ENCODE data around the gene TAGLN. TPM values are rescaled to one million over a fixed set of nuclear protein-coding genes. Genes with fewer than 3 reads are reported as not detected.
A peak's percentile ranks its signal among the peaks of the same experiment; 100 is the strongest.

TAGLN gene
- total RNA-seq, 1 experiment from 2014 or later = 71.5 TPM

- H3K27ac Mint-ChIP-seq = peak overlapping the region; percentile 87
- no peak overlapping the region for H3K4me3 Mint-ChIP-seq
Measured at GRCh38 chr11:117172724-117173421, 26.3 kb upstream of the TAGLN start.

GRCh38 chr11:117175104-117175503 is 24.1 kb upstream of the TAGLN start:
- Mint-ChIP-seq H3K9me3 (no peaks in the 10 kb centered on the region), H3K36me3 (peaks cover 10% of the 10 kb centered on the region; the same call in 1 of the 2 replicates), H3K27me3 (ENCODE audit: low read depth) (no peaks in the 10 kb centered on the region), H3K4me3 (no peak overlapping the region), H3K4me1 (peaks cover 34% of the 10 kb centered on the region), H3K27ac (peak overlapping the region; percentile 60)
- no peak for ATAC-seq
- DNase-seq (ENCODE audit: low spot score) = no peak
- TF ChIP-seq CBFB (CRISPR knock-in tag; IDR thresholded peaks at IDR 0.05; ENCODE audit: low read depth) (no peak), ZNF396 (CRISPR knock-in tag; IDR thresholded peaks at IDR 0.05; ENCODE audit: borderline replicate concordance) (no peak), FOXK1 (CRISPR knock-in tag; IDR thresholded peaks at IDR 0.05) (no peak), TP53 (CRISPR knock-in tag; IDR thresholded peaks at IDR 0.05) (no peak), NR2C2 (CRISPR knock-in tag; IDR thresholded peaks at IDR 0.05) (no peak), SP1 (CRISPR knock-in tag; conservative IDR thresholded peaks at IDR 0.05) (no peak), TEAD1 (CRISPR knock-in tag; IDR thresholded peaks at IDR 0.05) (no peak), OVOL2 (CRISPR knock-in tag; IDR thresholded peaks at IDR 0.05; ENCODE audit: borderline replicate concordance) (no peak), SMAD4 (CRISPR knock-in tag; IDR thresholded peaks at IDR 0.05) (no peak), SMAD3 (CRISPR knock-in tag; IDR thresholded peaks at IDR 0.05; ENCODE audit: borderline replicate concordance) (no peak), HMGXB4 (CRISPR knock-in tag; IDR thresholded peaks at IDR 0.05) (no peak), TEAD4 (CRISPR knock-in tag; IDR thresholded peaks at IDR 0.05) (no peak), TCF7 (CRISPR knock-in tag; IDR thresholded peaks at IDR 0.05; ENCODE audit: low read depth) (no peak)
- TF ChIP-seq, protein P1, sequence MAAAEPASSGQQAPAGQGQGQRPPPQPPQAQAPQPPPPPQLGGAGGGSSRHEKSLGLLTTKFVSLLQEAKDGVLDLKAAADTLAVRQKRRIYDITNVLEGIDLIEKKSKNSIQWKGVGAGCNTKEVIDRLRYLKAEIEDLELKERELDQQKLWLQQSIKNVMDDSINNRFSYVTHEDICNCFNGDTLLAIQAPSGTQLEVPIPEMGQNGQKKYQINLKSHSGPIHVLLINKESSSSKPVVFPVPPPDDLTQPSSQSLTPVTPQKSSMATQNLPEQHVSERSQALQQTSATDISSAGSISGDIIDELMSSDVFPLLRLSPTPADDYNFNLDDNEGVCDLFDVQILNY (CRISPR knock-in tag; IDR thresholded peaks at IDR 0.05) = no peak
- TF ChIP-seq, protein P2, sequence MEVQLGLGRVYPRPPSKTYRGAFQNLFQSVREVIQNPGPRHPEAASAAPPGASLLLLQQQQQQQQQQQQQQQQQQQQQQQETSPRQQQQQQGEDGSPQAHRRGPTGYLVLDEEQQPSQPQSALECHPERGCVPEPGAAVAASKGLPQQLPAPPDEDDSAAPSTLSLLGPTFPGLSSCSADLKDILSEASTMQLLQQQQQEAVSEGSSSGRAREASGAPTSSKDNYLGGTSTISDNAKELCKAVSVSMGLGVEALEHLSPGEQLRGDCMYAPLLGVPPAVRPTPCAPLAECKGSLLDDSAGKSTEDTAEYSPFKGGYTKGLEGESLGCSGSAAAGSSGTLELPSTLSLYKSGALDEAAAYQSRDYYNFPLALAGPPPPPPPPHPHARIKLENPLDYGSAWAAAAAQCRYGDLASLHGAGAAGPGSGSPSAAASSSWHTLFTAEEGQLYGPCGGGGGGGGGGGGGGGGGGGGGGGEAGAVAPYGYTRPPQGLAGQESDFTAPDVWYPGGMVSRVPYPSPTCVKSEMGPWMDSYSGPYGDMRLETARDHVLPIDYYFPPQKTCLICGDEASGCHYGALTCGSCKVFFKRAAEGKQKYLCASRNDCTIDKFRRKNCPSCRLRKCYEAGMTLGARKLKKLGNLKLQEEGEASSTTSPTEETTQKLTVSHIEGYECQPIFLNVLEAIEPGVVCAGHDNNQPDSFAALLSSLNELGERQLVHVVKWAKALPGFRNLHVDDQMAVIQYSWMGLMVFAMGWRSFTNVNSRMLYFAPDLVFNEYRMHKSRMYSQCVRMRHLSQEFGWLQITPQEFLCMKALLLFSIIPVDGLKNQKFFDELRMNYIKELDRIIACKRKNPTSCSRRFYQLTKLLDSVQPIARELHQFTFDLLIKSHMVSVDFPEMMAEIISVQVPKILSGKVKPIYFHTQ (CRISPR knock-in tag; IDR thresholded peaks at IDR 0.05) = no peak
- ChIA-PET POLR2A (no interaction called here), CTCF (interaction anchor here (0.8 kb wide), 2 partner anchors 52 to 339 kb away, joined by 3 to 4 read pairs; no protein-coding TSS in a partner anchor)

More at GRCh38 chr11:117172724-117173421, 26.3 kb upstream of the TAGLN start:
- H3K36me3 Mint-ChIP-seq = peaks cover 19% of the 10 kb centered on the region
- no peak for ATAC-seq
- H3K27me3 Mint-ChIP-seq (ENCODE audit: low read depth) = no peaks in the 10 kb centered on the region
- no peak for DNase-seq (ENCODE audit: low spot score)
- H3K4me1 Mint-ChIP-seq = peaks cover 21% of the 10 kb centered on the region
- ChIA-PET POLR2A (interaction anchor here (0.6 to 1.2 kb wide), 3 partner anchors 28 to 29 kb away, joined by 3 to 5 read pairs (median 4); partner anchors contain the start of gene PAFAH1B2), CTCF (interaction anchor here (1.0 to 2.3 kb wide), 3 partner anchors 9 to 337 kb away, joined by 3 to 15 read pairs (median 4); no protein-coding TSS in a partner anchor)
- no peaks in the 10 kb centered on the region for H3K9me3 Mint-ChIP-seq
- no peak for TF ChIP-seq ZBTB21 (CRISPR knock-in tag; IDR thresholded peaks at IDR 0.05; ENCODE audit: borderline replicate concordance)
- no peak for TF ChIP-seq OVOL2 (CRISPR knock-in tag; IDR thresholded peaks at IDR 0.05; ENCODE audit: borderline replicate concordance)
- TF ChIP-seq, protein P1 (CRISPR knock-in tag; IDR thresholded peaks at IDR 0.05) = no peak
- TF ChIP-seq RORB (CRISPR knock-in tag; IDR thresholded peaks at IDR 0.05) = no peak
- no peak for TF ChIP-seq CREM (CRISPR knock-in tag; IDR thresholded peaks at IDR 0.05)
- no peak for TF ChIP-seq JUN (CRISPR knock-in tag; IDR thresholded peaks at IDR 0.05)
- TF ChIP-seq, protein P3, sequence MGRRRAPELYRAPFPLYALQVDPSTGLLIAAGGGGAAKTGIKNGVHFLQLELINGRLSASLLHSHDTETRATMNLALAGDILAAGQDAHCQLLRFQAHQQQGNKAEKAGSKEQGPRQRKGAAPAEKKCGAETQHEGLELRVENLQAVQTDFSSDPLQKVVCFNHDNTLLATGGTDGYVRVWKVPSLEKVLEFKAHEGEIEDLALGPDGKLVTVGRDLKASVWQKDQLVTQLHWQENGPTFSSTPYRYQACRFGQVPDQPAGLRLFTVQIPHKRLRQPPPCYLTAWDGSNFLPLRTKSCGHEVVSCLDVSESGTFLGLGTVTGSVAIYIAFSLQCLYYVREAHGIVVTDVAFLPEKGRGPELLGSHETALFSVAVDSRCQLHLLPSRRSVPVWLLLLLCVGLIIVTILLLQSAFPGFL (CRISPR knock-in tag; IDR thresholded peaks at IDR 0.05; ENCODE audit: borderline replicate concordance) = no peak
- TF ChIP-seq TCF7 (CRISPR knock-in tag; IDR thresholded peaks at IDR 0.05; ENCODE audit: low read depth) = no peak
- no peak for TF ChIP-seq ZNF396 (CRISPR knock-in tag; IDR thresholded peaks at IDR 0.05; ENCODE audit: borderline replicate concordance)
- TF ChIP-seq NR2C2 (CRISPR knock-in tag; IDR thresholded peaks at IDR 0.05) = no peak
- TF ChIP-seq RELA (CRISPR knock-in tag; IDR thresholded peaks at IDR 0.05; ENCODE audit: borderline replicate concordance) = no peak
- no peak for TF ChIP-seq TP53 (CRISPR knock-in tag; IDR thresholded peaks at IDR 0.05)
- TF ChIP-seq ESRRA (CRISPR knock-in tag; IDR thresholded peaks at IDR 0.05; ENCODE audit: borderline replicate concordance) = no peak
- TF ChIP-seq ELF4 (CRISPR knock-in tag; IDR thresholded peaks at IDR 0.05; ENCODE audit: low read depth) = no peak
- TF ChIP-seq GRHL2 (CRISPR knock-in tag; IDR thresholded peaks at IDR 0.05; ENCODE audit: insufficient replicate concordance, severe bottlenecking) = no peak
- no peak for TF ChIP-seq USF1 (CRISPR knock-in tag; IDR thresholded peaks at IDR 0.05)
- TF ChIP-seq CBFB (CRISPR knock-in tag; IDR thresholded peaks at IDR 0.05; ENCODE audit: low read depth) = no peak
- TF ChIP-seq FOXK1 (CRISPR knock-in tag; IDR thresholded peaks at IDR 0.05) = no peak
- TF ChIP-seq ZNF317 (CRISPR knock-in tag; IDR thresholded peaks at IDR 0.05; ENCODE audit: borderline replicate concordance, low read depth) = no peak

All from WTC11 (cell line).